GM12891 (cell line): Measurements from ENCODE around the gene MFSD6.

Experiments used
- POLR2A ChIP-seq: IDR thresholded peaks from 2 replicates; pipeline ENCODE4 v1.6.1; 2011; ENCODE audit warnings: low read depth, low read length, control low read depth
- POLR2AphosphoS5 ChIP-seq: IDR thresholded peaks from 2 replicates; pipeline ENCODE4 v1.6.1; 2011; ENCODE audit warnings: low read depth, low read length, control low read depth

- TF ChIP-seq POLR2A: no peak
- no peak for TF ChIP-seq POLR2AphosphoS5
These were observed 25.3 kb upstream of the MFSD6 start for GRCh38 chr2:190382851-190383250.
